GM21367 (cell line): ENCODE data around the gene CABP4.

ENCODE experiments used
- ATAC-seq: cut with Tn5 transposase; IDR thresholded peaks from one replicate; pipeline ENCODE4 v1.9.1; 2021; ENCODE audit not compliant: unreplicated experiment

CABP4 gene

DNA sequence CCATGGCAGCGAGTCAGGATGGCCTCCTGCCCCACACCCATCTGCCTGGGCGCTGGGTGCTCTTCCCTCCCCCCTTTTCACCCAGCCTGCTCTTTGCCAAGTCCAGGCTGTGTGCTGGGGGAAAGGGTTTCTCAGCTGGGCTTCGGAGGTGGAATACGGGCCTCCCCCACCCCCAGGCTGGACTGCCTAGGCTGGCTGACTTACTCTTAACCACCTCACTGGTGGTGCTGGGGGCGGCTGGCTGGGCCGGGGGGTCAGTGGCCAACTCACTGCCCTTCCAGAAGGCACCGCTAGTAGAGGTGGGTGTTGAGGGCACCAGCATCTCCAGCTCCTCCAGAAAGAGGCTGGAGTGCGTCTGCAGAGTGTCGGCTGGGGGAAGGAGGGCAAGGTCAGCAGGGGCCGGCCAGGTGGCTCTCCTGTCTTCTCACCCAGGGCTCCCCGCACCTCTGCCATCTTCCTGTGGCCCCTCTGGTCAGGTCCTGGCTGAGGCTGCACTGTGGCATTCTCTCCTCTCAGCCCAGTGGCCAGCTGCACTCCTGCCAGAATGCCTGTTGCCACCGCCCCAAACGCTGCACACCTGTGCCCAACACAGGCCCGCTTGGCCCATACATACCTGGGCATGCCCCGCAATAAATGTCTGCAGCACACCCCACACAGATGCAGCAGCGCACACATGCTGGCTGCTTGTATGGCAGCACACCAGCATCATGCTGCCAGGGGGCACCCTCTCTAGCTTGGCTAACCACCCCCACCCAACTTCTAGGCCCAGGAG is 40.3 kb downstream of the CABP4 start:
- no peak for ATAC-seq

DNA sequence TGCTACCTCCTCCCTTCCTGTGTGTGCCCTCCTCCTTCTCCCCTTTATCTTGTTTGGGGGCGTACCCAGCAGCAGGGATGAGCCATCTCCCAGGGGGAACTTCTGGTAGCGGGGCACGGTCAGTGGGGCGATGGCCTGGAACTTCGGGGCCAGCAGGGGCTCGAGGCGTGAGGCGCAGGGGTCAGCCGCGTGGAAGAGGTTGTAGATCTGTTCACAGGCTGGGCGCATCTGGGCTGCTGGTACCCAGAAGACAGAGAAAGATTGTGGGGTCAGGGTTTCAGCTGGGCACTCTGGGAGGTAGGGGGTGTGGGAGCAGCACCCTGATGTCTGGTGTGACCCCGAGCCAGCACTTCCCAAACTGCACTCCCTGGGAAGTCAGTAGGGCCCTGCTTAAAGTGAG is 41.0 kb downstream of the CABP4 start:
- ATAC-seq: no peak

DNA sequence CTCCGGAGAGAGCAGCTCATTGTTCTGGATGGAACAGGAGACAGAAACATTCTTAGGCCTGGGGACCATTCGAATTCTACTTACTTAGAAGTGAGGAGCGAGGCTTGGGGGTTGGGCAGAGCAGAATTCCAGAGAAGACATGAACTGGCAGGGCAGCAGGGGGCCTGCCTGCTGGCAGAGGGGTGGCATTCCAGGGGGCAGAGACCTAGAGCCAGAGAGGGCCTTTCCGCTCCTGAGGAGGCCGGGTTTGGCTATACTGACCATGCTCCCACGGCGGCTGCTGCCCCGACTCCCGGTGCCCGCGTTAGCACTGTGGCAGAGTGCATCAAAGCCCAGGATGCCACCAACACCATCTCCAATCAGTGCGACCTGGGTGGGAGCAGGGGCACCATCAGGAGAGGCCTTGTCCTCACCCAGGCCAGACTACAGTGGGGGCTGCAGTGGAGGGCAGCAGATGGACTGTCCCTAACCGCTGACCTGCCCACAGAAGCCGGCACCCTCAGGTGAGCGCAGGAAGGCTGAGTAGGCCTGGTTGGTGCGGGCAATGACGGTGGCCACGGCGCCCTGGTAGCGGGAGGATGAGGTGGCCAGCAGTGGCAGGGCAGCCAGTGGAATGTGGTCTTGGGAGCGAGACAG is 42.6 kb downstream of the CABP4 start:
- no peak for ATAC-seq

DNA sequence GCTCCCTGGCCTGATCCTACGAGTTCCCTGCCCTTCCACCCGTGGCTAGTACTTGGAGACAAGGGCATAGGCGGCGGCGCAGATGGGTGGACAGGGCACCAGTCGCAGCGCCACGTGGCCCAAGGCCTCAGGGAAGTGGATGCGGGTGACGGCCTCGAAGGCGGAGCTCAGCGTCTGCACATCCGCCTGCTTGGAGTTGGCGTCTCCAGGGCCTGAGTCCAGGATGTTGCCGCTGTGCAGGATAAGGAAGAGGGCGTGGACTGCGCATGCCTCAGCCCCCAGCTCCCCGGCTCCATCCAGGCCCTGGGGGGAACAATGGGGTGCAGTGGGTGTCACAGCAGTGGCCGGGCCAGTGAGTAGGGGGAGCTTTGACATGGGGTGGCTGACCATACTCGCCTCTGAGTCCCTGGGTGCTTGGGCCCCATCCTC is 43.4 kb downstream of the CABP4 start:
- ATAC-seq: no peak

DNA sequence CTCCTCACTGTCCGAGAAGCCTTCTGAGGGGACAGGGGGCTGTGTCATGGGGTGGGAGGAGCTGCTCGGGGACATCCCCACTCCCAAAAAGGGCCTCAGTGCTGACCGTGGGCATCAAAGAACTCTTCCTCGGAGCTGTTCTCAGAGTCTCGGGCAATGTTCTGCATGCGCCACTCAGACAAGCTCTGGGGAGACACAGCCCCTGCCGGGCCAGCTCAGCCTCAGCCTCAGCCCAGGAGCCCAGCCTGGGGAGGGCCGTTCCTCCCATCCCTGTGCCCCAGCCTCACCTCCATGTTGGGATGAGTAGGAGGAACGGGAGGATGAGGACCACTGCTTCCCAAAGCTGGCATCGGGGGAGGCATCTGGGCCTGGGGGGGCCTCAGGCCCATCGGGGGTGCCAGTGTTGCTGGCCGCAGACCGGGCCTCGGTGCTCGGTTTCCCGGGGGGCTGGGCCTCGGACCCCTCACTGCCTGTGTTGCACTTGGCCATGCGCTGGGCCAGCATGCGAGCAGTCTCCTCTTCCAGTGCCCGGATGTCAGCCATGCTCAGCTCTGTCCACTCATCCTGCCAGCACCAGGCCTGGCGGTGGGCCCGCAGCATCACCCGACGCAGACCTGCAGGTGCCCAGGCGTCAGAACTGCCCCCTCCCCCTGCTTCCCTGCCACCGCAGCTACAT is 44.8 kb downstream of the CABP4 start:
- ATAC-seq: no peak

DNA sequence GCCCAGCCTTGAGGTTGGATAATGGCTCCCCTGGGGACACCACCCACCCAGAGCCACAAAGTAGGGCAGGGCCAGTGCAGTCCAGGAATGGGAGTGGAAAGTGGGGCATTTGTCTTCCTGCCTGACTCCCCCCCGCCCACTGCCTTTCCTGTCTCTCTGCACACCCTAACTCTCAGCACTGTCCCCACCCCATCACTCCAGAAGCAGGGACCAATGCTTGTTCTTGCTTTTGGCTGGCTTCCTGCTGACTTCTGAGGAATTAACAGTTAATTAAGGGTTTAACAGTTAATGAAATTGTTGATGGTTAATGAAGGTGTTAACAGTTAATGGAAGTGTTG is 45.3 kb downstream of the CABP4 start:
- ATAC-seq: no peak

DNA sequence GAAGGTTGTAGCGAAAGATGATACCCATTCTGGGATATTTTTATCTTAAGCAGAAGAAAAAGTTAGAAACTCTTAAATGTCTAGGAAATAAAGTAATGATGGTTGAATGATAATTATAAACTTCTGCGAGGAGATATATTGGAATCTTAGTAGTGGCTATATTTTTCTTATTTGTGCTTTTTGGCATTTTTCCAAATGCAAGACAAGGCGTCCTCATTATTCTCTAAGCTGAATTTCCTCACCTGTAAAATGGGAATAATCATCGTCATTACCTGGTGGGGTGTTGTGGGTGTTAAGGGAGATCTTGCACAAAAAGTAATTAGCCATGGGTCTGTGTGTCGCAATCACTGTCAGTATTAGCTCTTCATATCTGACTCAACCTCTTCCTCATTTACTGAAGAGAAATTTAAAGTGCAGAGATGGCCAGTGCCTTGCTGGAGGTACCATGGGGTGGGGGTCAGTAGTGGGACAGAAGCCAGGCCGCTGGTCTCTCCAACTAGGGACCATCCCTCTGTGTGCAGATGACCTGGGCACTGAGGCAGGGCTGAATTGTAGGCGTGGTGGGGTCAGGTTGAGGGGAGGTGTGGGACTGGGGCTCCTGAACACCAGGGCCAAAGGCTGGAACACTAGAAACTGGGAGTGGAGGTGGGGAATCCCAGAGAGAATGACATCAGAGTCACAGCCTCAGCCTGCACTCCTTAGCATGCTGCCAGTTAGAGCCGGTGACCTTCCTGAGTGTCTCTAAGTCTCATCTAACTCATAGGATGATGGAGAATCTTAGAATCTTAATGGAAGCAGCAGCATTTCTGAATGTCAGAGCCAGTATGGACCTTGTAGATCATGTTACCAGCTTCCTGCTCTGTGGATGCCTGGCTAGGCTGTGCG is 45.9 kb downstream of the CABP4 start:
- ATAC-seq: no peak

DNA sequence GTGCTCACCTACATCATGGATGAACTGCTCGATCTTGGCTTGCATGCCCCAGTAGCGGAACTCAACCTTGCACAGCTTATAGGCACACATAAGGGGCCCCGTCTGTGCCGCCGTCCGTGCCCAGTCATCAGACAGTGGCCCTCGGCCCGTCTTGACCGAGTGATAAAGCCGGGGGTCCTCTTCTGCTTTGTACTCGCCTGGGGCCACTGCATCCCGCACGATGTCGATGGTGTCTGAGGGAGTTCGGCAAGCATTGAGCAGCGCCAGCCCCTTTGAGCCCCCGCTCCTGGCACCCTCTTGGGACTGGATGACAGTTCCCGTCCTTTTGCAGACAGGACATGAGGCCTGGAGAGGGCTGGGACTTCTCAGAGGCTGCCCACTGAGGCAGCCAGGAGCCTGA is 46.7 kb downstream of the CABP4 start:
- no peak for ATAC-seq

DNA sequence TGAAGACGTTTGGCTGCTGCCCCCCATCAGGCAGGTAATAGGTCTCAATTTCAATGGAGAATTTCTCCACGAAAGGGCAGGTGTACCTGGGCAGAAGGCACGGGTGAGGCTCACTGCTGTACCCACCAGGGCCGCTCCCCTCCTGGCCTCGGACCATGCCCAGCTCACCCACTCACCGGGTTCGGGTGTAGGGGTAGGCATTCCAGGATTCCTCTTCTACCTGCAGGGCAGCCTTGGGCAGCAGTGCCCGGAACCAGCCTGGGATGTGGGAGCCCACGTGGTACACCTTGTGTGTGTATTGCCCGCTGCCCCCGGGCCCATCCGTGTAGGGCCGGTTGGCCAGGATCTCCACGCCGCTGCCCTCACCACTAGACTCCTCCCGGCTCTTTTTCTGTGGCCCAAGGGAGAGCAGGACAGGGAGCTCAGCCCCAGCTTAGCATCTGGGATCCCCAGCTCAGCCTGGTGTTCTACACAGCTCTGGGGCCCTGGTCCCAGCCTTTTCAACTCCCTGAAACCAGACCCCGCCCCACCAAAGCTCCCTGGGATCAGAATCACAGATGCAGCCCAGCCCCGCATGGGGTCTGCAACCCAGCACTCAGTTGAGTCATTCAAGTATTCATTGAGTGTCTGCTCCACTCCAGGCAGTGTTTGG is 47.3 kb downstream of the CABP4 start:
- no peak for ATAC-seq

DNA sequence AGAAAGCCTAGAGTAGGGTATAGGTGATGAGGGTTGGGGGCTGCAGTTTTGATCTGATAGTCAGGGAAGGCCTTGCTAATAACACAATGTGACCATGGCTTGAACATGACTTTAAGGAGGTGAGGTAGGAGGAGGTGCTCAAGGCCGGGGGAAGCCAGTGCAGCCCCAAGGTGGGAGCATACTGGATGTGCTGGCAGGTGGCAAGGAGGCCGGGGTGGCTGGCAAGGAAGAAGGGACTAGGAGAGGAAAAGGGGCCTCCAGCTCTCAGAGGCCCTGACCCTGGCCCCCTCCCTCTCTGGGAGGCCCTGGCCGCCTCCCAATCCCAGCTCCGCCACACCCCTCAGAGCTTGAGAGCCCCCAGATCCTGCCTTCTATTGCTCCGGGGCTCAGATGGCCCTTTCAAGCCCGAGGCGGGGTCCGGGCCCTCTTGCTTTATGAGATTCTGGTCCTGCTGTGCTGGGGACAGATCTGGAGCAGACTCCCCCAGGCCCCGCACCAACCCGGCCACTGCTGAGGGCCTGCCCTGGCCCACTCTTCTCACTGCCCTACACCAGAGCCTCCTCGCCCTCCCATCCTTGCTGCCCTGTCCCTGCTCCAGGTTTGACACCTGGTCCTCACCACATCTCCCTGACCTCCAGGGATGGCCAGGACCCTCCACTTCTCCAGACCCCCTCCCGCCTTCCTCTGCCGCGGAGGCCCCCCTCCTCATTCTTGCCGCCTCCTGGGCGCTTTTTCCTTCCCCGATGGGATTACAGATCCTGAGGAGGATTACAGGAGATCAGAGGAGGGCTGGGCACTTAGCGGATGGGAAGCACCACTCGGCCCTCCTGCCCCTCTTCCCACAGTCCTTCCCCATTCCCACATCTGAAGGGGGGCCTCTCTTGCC is 48.2 kb downstream of the CABP4 start:
- no peak for ATAC-seq

DNA sequence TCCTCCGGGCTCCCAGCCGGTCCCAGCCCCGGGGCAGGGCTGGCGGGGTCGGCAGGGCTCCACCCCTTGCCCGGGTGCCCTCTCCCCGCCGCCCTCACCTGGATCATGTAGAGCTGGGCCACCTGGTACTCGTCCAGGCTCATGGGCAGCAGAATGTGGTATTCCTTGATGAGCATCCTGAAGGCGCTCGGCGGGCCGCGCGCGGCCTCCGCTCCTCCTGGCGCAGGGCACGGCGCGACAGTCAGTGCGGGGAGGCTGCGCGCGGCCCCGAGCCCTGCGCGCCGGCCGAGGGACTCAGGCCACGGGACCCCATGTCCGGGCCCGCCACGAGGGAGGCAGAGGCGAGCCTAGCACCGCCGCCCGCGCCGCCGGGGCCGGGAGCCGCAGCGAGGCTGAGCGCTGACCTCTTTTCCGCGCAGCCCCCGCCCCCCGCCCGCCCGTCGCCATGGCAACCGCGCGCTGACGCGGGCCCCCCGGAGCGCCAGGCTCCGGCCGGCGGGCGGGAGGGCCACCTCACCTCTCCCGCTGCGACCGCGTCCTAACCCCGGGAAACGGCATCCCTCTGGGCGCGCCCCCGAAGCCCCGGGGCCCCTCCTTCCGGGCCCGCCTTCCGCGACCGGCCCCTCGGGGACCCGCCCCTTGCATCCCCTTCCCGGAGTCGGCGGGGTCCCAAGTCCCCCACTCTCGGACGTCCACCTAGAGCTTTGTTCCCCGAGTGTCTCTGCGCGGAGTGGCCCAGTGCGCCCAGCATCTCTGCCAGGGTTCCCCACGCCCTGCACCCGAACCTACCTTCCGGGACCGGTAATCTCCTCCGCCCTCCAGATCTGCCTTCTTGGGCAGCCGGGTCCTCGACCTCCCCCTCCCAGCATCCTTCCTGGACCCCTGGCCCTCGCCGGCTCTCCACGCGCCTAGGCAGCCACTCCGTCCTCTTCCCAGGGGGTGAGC is 49.1 kb downstream of the CABP4 start:
- no peak for ATAC-seq

DNA sequence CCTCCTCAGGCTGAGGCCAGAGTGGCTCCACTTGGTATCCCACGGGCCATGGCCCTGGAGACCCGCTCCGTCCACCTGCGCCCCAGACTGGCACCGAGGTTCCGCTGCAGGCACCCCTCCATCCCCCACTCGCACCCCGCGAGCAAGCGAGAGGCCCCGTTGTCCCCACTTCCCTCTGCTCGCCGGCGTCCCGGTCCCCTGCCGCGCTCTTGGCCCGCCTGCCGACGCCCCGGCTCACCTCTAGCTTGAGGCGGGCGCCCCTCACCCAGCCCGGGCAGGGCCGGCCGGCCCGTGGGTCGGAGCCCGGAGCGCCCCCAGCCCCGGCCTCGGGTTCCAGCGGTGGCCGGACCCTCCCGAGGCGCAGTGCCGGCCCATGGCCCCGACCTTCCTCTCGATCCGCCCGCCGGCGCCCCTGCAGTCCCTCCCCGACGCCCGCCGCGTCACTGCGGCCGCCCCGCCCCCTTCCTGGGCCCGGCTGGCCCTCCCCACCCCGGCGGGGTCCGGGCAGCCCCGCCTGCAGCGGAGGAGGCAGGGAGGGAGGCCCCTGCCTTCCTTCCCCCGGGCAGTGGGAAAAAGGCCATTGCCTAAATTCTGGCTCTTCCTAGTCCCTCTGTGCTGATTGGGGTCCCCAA is 49.9 kb downstream of the CABP4 start, which contains the start of gene PITPNM1:
PITPNM1 (minus strand) TSS at position 414 of the 632 bp plus-strand sequence. CDS start 1,183 bp downstream, outside the sequence.
- no peak for ATAC-seq

DNA sequence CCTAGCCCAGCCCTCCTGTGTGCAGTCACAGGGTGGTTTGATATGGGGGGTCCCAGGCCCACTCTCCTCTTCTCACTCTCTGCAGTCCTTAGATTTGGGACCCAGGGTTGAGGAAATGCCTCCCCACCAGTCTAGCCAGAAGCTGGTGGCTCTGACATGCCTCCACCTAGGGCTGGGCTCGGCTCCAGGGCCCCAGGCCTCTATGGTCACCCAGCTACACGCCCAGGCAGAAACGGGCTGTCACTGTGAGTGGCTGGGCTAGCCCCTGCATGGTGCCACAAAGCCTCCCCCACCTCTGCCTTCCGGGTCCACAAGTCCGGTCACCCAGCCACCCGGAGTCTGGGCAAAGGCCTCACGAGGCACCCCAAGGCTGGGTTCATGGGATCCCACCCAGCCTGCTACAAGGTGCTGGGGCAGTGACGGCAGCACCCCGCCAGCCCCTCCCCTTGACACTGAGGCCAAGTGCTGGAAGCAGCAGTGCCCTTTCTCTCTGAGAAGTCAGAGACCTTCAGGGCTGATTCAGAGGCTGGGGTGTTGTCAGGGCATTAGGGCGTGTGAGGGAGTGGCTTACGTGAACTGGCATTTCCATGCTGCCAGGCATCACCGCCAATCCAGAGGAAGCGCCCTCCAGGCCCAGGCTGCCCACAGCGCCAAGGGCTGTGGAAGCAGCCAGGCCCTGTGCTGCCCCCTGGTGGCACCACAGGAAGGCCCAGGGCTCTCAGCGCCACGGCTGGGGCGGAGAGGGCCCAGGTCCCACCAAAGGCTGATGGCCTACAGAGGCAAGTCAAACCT is 50.6 kb downstream of the CABP4 start:
- no peak for ATAC-seq

DNA sequence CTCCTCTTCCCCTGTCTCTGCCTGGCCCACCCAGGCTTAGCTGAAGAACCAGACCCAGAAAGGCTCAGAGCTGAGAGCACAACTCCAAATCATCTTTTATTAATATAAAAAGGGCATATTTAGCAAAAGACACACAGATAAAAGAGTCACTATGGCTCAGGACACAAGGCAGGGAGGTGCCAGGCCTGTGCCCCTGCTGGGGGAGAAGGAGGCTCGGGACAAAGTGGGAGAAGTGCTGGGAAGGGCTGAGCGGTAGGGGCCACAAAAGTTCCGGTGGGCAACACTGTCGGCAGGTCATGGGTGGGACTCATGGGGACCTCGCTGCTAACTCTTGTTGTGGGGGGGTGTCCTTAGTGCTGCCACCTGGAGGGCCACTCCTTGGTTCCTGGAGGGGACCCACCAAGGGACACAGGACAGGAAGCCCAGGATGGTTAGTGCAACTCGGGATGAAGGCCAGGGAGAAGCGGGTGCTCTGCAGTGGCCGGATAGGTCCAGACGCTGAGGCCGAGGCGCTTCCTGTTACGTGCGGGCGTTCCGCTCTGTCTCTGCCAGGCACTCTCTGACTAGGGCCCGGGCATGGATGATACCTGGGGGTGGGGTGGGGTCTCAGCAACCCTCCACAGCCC is 51.4 kb downstream of the CABP4 start:
- ATAC-seq: no peak

DNA sequence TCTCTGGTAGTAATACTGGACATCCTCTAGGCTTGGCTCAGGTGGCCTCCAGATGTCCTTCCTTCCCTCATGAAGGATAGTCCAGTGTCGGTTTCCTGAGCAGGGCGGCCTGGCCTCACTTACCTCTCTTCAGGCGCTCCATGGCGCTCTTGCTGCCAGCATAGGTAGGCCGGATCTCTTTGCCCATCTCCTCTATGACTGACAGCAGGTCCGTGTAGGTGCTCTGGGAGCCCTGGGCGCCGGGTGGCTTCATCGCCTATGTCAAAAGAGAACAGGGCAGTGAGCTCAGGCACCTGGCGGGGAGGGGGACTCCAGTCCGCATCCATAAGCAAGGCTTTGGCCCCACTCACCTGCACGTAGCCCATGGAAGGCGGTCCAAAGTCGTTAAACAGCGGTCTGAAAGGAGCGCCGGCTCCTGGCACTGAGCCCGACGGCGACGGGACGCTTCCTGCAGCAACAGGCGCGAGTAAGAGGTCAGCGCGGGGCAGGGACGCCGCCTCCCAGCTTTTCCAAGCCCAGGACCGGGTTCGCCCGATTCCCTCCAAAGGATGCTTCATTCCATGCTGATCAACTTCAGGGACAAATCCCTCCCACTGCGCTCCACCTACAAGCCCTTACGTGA is 52.2 kb downstream of the CABP4 start:
- ATAC-seq: no peak

DNA sequence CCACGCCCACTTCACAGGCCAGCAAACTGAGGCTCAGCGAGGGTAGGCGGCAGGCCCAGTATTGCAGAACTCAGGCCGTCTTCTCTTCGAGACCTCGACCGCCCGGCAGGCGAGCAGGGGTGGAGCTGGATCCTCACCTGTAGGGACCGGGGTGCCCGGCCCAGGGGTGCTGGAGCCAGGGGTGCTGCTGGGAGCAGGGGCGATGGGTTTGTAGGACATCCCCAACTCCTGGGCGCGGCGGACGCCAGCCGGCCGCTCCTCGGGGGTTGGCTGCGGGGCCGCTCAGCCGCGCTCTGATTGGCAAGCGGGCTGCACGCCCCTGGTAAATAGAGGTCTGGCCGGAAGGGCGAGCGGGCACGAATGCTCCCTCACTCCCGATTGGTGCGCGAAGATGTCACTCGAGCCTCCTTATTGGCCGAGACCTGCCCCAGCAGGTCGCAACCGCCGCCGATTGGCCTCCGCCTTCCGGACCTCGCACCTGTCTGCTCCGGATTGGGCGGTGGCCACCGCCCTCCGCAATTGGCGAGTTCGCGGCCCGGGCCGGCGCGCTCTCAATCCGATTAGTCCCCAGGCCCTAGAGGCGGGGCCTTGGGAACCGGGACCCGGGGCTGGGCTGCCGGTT is 52.8 kb downstream of the CABP4 start, which contains the start of gene CDK2AP2:
CDK2AP2 (minus strand) TSS at position 299 of the 622 bp plus-strand sequence; CDS start at position 219, 80 bp downstream.
- peak; percentile 55 for ATAC-seq
